Activated naive CD4-positive, alpha-beta T cell treated with anti-CD3 and anti-CD28 coated beads, Interleukin-2, amount 50 U/mL, for 24 hours (primary cell): ENCODE data around the gene RNU1-4.
"Not testable (repeated sequence)": the region's sequence is repeated elsewhere in the genome, so short reads cannot be mapped to it uniquely, and the experiment has no call there.

Experiments used
- H3K27ac Mint-ChIP-seq: one replicate; pipeline ENCODE4 v1.8.0; 2021; ENCODE audit warnings: mild to moderate bottlenecking, mixed read lengths
- H3K27me3 Mint-ChIP-seq: one replicate; pipeline ENCODE4 v1.8.0; 2021; ENCODE audit warnings: mixed read lengths
- H3K36me3 Mint-ChIP-seq: one replicate; pipeline ENCODE4 v1.8.0; 2021; ENCODE audit warnings: mixed read lengths
- H3K4me1 Mint-ChIP-seq: one replicate; pipeline ENCODE4 v1.8.0; 2021; ENCODE audit warnings: mixed read lengths
- H3K4me3 Mint-ChIP-seq: one replicate; pipeline ENCODE4 v1.8.0; 2021; ENCODE audit warnings: mild to moderate bottlenecking, mixed read lengths
- H3K9me3 Mint-ChIP-seq: one replicate; pipeline ENCODE4 v1.8.0; 2021; ENCODE audit warnings: mixed read lengths

The RNU1-4 gene

GRCh38 chr1:16752770-16753169 lies 12.5 kb downstream of the RNU1-4 start:
- not testable (repeated sequence) for H3K9me3 Mint-ChIP-seq, H3K4me1 Mint-ChIP-seq, H3K27me3 Mint-ChIP-seq, H3K36me3 Mint-ChIP-seq, H3K27ac Mint-ChIP-seq, H3K4me3 Mint-ChIP-seq

- not testable (repeated sequence) for H3K4me3 Mint-ChIP-seq, H3K27ac Mint-ChIP-seq, H3K4me1 Mint-ChIP-seq, H3K27me3 Mint-ChIP-seq, H3K36me3 Mint-ChIP-seq, H3K9me3 Mint-ChIP-seq
Measured at GRCh38 chr1:16755385-16755784, 15.1 kb downstream of the RNU1-4 start.

GRCh38 chr1:16755932-16756331 lies 15.6 kb downstream of the RNU1-4 start:
- H3K27me3 Mint-ChIP-seq, H3K36me3 Mint-ChIP-seq, H3K4me1 Mint-ChIP-seq, H3K4me3 Mint-ChIP-seq, H3K27ac Mint-ChIP-seq, H3K9me3 Mint-ChIP-seq: not testable (repeated sequence)

- not testable (repeated sequence) for H3K4me1 Mint-ChIP-seq, H3K36me3 Mint-ChIP-seq, H3K27me3 Mint-ChIP-seq, H3K9me3 Mint-ChIP-seq, H3K4me3 Mint-ChIP-seq, H3K27ac Mint-ChIP-seq
Measured at GRCh38 chr1:16757574-16757973, 17.3 kb downstream of the RNU1-4 start.

- not testable (repeated sequence) for H3K4me3 Mint-ChIP-seq
Measured at GRCh38 chr1:16758060-16758459, 17.7 kb downstream of the RNU1-4 start.

GRCh38 chr1:16759041-16759493 lies 18.8 kb downstream of the RNU1-4 start:
- not testable (repeated sequence) for H3K27ac Mint-ChIP-seq, H3K9me3 Mint-ChIP-seq, H3K27me3 Mint-ChIP-seq, H3K36me3 Mint-ChIP-seq, H3K4me3 Mint-ChIP-seq, H3K4me1 Mint-ChIP-seq

More at GRCh38 chr1:16758060-16758459, 17.7 kb downstream of the RNU1-4 start:
- not testable (repeated sequence) for H3K27ac Mint-ChIP-seq, H3K36me3 Mint-ChIP-seq, H3K27me3 Mint-ChIP-seq, H3K9me3 Mint-ChIP-seq, H3K4me1 Mint-ChIP-seq

- H3K4me3 Mint-ChIP-seq, H3K9me3 Mint-ChIP-seq, H3K4me1 Mint-ChIP-seq, H3K36me3 Mint-ChIP-seq, H3K27me3 Mint-ChIP-seq, H3K27ac Mint-ChIP-seq: not testable (repeated sequence)
Measured at GRCh38 chr1:16759650-16760455, 19.5 kb downstream of the RNU1-4 start.

GRCh38 chr1:16760456-16760765 lies 20.1 kb downstream of the RNU1-4 start:
- H3K36me3 Mint-ChIP-seq, H3K9me3 Mint-ChIP-seq, H3K27ac Mint-ChIP-seq, H3K4me3 Mint-ChIP-seq, H3K4me1 Mint-ChIP-seq: not testable (repeated sequence)
- H3K27me3 Mint-ChIP-seq: peaks cover 12% of the 10 kb centered on the region

- not testable (repeated sequence) for H3K4me1 Mint-ChIP-seq, H3K4me3 Mint-ChIP-seq, H3K9me3 Mint-ChIP-seq, H3K36me3 Mint-ChIP-seq, H3K27ac Mint-ChIP-seq
- H3K27me3 Mint-ChIP-seq: peaks cover 13% of the 10 kb centered on the region
Measured at GRCh38 chr1:16760801-16761200, 20.5 kb downstream of the RNU1-4 start.

GRCh38 chr1:16764248-16764819 lies 24.0 kb downstream of the RNU1-4 start:
- not testable (repeated sequence) for H3K36me3 Mint-ChIP-seq, H3K4me1 Mint-ChIP-seq, H3K27ac Mint-ChIP-seq, H3K4me3 Mint-ChIP-seq, H3K9me3 Mint-ChIP-seq
- H3K27me3 Mint-ChIP-seq: peaks cover 15% of the 10 kb centered on the region

- not testable (repeated sequence) for H3K36me3 Mint-ChIP-seq, H3K4me3 Mint-ChIP-seq, H3K9me3 Mint-ChIP-seq, H3K27ac Mint-ChIP-seq, H3K4me1 Mint-ChIP-seq
- H3K27me3 Mint-ChIP-seq: peaks cover 15% of the 10 kb centered on the region
Measured at GRCh38 chr1:16764820-16765655, 24.7 kb downstream of the RNU1-4 start.

GRCh38 chr1:16765731-16766605 lies 25.7 kb downstream of the RNU1-4 start:
- H3K9me3 Mint-ChIP-seq, H3K36me3 Mint-ChIP-seq, H3K4me1 Mint-ChIP-seq, H3K4me3 Mint-ChIP-seq, H3K27ac Mint-ChIP-seq: not testable (repeated sequence)
- peaks cover 15% of the 10 kb centered on the region for H3K27me3 Mint-ChIP-seq

GRCh38 chr1:16766689-16767256 lies 26.5 kb downstream of the RNU1-4 start:
- H3K27ac Mint-ChIP-seq, H3K4me1 Mint-ChIP-seq: not testable (repeated sequence)

GRCh38 chr1:16770139-16770759 lies 29.9 kb downstream of the RNU1-4 start:
- not testable (repeated sequence) for H3K9me3 Mint-ChIP-seq, H3K36me3 Mint-ChIP-seq, H3K27me3 Mint-ChIP-seq, H3K4me1 Mint-ChIP-seq, H3K4me3 Mint-ChIP-seq, H3K27ac Mint-ChIP-seq

More at GRCh38 chr1:16766689-16767256, 26.5 kb downstream of the RNU1-4 start:
- H3K36me3 Mint-ChIP-seq, H3K9me3 Mint-ChIP-seq, H3K4me3 Mint-ChIP-seq: not testable (repeated sequence)
- H3K27me3 Mint-ChIP-seq: peaks cover 15% of the 10 kb centered on the region

GRCh38 chr1:16770896-16771446 lies 30.7 kb downstream of the RNU1-4 start:
- H3K9me3 Mint-ChIP-seq: not testable (repeated sequence)
- peak overlapping the region; percentile 18 for H3K27ac Mint-ChIP-seq

More at GRCh38 chr1:16770896-16771446, 30.7 kb downstream of the RNU1-4 start:
- H3K27me3 Mint-ChIP-seq, H3K4me1 Mint-ChIP-seq, H3K36me3 Mint-ChIP-seq, H3K4me3 Mint-ChIP-seq: not testable (repeated sequence)
